Kidney capillary endothelial cell (primary cell): ENCODE results near the gene CFAP77.
A peak's percentile ranks its signal among the peaks of the same experiment; 100 is the strongest.

Experiments
- DNase-seq: peaks from one replicate; pipeline ENCODE4 v3.0.0-alpha.2; 2018; ENCODE audit warnings: low spot score

The CFAP77 gene

GRCh38 chr9:132408521-132408920, 1.5 kb upstream of the CFAP77 start:
- no peak for DNase-seq

GRCh38 chr9:132410642-132411041, 631 bp downstream of the CFAP77 start:
- DNase-seq, result no peak

GRCh38 chr9:132411091-132411508, 1.1 kb downstream of the CFAP77 start:
- DNase-seq, result peak; percentile 21

DNA sequence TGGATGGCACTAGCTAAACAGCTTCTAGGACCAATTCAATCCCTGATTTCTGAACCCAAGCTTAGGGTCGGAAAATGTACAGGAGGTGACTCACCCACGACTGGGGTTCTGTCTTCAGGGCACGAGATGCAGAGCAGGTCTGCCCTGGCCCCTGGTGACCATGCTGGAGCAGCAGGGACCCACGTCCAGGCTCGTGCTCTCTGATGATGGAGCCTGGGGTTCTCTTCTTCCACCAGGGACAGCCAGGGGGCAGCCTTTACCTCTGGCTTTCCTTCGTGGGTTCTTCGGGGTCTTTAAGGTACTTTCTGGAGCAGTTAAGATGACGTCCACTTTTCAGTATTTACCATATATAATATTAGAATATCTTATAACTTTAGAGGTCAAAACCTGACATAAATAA, 2.1 kb downstream of the CFAP77 start:
- peak; percentile 39 for DNase-seq

DNA sequence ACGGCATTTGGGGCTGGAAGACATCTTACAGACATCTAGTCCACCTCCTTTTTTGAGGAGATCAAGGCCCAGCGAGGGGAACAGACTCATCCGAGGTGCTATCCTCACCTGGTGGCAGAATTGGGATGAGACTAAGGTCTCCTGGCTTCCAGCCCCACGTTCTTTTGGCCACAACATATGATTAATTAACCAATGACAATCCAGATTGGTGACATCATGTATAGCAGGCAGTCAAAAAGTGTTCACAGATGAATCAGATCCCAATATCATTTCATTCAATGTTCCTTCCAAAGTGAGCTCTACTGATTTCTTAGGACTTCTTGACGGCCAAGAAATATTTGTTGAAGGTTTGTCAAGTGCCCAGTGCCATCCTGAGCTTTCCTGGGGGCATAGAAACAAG, 3.9 kb downstream of the CFAP77 start:
- no peak for DNase-seq

DNA sequence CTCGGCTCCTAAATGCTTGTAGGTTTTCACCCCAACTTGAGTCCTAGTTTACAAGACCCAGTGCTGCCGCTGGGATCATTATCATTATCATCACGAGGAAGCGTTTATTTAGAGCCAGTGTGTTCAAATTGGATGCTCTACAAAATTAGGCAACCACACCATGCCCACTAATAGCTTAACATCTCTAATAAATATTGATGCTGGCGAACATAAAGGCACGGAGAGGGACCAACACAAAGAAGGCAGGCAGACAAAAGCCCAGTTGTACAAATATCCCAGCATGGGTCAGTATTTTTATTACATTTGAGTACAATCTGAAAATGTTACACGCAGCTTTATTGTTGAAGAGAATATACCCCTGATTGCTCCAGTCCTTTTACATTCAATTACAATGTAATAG, 4.7 kb downstream of the CFAP77 start:
- no peak for DNase-seq

DNA sequence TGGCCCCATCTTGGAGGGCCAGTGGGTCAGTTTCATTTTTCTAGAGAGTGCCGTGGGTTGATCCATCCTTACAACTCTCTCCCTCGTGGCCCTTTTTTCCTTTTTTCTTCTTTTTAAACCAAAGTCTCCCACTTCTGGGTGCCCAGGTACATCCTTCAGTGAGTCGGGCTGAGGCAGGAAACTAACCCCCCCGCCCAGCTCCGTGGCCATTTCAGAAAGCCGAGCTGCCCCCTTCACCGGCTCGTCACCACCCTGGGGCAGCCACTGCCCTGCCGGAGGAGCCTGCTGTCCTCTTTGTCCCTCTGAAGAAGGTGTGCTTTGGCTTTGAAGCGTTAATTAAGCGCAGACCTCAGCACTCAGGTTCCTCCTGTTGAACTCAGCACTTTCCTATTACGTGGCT, 5.2 kb downstream of the CFAP77 start:
- DNase-seq, result no peak

GRCh38 chr9:132418726-132419363, 8.8 kb downstream of the CFAP77 start:
- DNase-seq, result no peak

GRCh38 chr9:132422574-132422973, 12.6 kb downstream of the CFAP77 start:
- DNase-seq, result no peak

DNA sequence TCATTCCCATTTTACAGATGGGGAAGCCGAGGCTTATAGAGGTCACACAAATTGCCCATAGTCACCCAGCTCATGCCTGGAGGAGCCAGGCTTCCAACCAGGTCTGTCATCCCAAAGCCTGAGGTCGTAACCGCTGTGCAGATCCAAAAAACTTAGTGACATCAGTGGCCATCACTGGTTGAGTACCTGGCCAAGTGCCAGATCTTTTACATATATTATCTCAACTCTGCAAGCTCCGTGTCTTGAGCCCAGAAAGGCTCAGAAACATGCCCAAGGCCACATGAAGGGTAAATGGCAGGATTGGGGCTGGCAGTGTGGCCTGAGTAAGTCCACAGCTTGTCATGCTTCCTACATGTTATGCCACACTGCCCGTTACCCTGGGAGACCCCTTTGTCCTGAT, 13.5 kb downstream of the CFAP77 start:
- no peak for DNase-seq

- no peak for DNase-seq
Observed at GRCh38 chr9:132424857-132425674, 15.1 kb downstream of the CFAP77 start.

DNA sequence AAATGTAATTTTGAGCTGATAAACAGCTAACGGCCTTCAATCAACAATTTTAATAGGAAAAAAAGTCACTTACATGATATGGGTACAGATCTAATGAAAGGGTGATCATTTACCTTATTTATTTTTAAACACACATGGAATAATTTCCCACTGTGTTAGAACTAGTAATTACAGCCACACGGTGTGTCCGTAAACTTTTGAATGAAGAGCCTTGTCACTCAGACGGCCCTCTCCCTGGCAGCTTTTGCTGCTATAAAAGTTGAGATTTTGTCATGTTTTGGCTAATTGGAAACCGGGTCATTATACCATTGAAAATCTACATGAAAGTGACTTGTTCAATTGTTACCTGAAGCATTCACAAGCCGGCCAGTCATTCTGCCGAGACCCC, 15.7 kb downstream of the CFAP77 start:
- no peak for DNase-seq

- DNase-seq, result no peak
Observed at GRCh38 chr9:132426639-132427414, 16.8 kb downstream of the CFAP77 start.

- no peak for DNase-seq
Observed at GRCh38 chr9:132430998-132431397, 21.0 kb downstream of the CFAP77 start.

DNA sequence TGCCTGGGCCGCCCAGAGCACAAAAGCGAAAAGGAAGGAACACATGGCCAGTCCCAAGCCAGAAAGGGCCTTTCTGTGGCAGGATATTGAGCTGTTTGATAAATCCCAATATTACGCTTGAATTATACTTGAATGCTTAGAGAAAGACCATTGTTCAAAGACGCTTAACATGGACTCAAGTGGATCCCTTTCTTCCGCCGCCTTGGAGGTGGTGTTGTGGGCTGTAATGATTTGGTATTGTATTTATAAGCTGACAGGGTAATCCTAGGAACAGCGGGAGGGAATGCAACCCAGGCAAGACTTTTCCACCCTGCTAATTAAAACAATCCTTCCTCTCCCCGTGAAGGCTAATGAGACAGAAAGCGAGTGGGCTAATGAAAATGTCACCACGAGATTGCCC, 24.9 kb downstream of the CFAP77 start:
- no peak for DNase-seq

DNA sequence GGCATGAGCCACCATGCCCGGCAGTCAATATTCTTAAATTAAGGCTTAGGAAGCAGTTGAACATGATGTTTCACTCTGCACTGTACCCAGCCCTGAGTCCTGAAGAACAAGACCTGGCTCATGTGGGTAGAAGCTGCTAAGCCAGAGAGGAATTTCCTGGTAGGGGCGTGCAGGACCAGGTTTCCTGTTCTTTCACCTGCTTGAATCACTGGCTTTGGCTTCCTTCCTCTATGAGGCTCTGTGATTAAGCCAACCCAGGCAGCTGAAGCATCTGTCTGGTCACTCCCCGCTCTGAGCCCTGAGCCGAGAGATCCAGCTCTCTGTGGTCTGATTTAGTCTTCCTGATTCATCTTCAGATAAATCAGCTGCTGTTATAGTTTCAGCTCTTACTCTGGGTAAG, 29.1 kb downstream of the CFAP77 start:
- peak; percentile 34 for DNase-seq

DNA sequence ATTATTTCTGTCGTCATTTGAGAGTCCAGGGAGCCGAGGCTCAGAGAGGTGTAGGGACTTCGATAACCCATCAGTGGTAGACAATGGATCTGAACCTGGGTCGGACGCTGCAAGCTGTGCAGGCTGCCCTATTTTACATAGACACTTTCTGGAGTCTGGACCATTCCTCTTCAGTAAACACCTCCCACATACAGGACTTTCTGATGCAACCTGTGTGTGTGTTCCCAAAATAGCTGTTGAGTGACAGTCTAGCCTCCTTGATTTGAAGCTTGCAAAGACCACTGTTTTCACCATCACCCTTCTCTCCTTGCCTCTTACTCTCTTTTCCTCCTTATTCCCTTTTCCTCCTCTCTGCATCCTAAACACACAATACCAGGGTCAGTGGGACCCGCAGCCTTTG, 30.7 kb downstream of the CFAP77 start:
- DNase-seq, result no peak

GRCh38 chr9:132441404-132441803, 31.4 kb downstream of the CFAP77 start:
- no peak for DNase-seq

- no peak for DNase-seq
Observed at GRCh38 chr9:132443951-132444607, 34.1 kb downstream of the CFAP77 start.

DNA sequence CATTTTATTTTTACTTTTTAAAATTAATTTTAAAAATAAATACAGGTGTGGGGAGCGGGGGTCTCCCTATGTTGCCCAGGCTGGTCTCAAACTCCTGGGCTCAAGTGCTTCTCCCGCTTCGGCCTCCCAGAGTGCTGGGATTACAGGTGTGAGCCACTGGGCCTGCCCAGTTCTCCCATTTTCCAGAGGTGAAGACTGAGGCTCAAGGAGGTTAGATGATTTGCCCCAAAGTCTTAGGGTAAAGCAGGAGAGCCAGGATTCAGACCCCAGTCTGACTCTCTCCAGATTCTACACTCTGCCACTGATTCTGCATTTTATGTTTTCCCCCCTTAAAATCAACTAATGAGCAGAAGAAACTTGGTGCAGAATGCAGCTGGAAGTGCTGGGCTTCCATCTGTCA, 36.9 kb downstream of the CFAP77 start:
- no peak for DNase-seq

DNA sequence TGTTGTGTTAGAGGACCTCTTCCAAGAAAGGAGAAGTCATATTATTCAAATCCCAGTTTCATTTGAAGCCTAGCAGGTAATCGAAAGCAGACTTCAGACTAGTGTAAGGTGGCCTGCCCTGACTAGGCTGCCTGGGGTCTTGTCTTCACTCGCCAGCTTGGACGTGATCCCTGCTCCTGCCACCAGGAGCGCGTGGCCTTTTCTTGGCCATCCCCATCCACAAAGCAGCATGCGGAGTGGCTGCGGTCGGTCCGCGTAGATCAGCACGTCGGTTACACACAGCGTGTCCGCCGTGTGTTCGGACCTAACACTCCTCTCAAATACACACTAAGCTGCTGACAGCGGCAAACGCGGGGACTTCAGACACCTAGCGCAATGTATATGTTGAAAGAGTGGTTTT, 37.3 kb downstream of the CFAP77 start:
- DNase-seq, result no peak

- DNase-seq, result no peak
Observed at GRCh38 chr9:132447902-132448301, 37.9 kb downstream of the CFAP77 start.
